HepG2 (cell line): ENCODE measurements around the gene RCC2. TPM values are rescaled to one million over a fixed set of nuclear protein-coding genes. Genes with fewer than 3 reads are reported as not detected.

Source experiments
- ATAC-seq: fragments of 200-7000 bp; cut with Tn5 transposase; 3 replicates; pipeline ENCODE4 v1.9.1; 2020; ENCODE audit warnings: mild to moderate bottlenecking, moderate library complexity
- BruUV-seq: library from RNA; stranded (reverse); fragments of 400-500 nt; replicated peaks from 2 replicates; lab custom pipeline; 2021; lab: Mats Ljungman, UMichigan
- CTCF ChIA-PET: fragments of 300-600 bp; formaldehyde crosslinking; extraction: SDS; loops from one replicate; lab custom pipeline; 2021; ENCODE audit warnings: low total read pairs, inconsistent platforms, low intra/inter-chr PET ratio; lab: Yijun Ruan, JAX
- POLR2A ChIA-PET: fragments of 350-600 bp; sonication (Branson Sonifier 250); formaldehyde crosslinking; loops from one replicate; lab custom pipeline; 2020; ENCODE audit warnings: antibody characterized with exemption, inconsistent platforms; lab: Yijun Ruan, JAX
- DNase-seq: peaks from one replicate; pipeline ENCODE4 v3.0.0-alpha.2; 2015; ENCODE audit warnings: low spot score
- FAIRE-seq: peaks from 3 replicates; lab custom pipeline; 2011; peaks lifted over from hg19 to GRCh38; lab: Jason Lieb, UNC
- H2AFZ ChIP-seq: one replicate; pipeline ENCODE4 v1.6.1; 2011; ENCODE audit warnings: low read length, inconsistent platforms
- H3K27ac ChIP-seq: fragments of 300-600 bp; 3 replicates; pipeline ENCODE4 v1.8.0; 2011; ENCODE audit warnings: mixed run types, mild to moderate bottlenecking, mixed read lengths, low read length, inconsistent platforms; ENCODE audit not compliant: insufficient read depth; ENCODE audit errors: extremely low read length
- H3K27me3 ChIP-seq, 2 experiments: fragments of 200-600 bp in 1 of 2; 2 replicates in 1 of 2; 3 replicates in 1 of 2; pipeline versions ENCODE4 v1.6.0 to v1.8.0; 2011; ENCODE audit warnings: low read length in 2 of 2, mild to moderate bottlenecking in 2 of 2, moderate library complexity in 2 of 2, inconsistent platforms in 1 of 2; ENCODE audit not compliant: insufficient read depth in 2 of 2, control insufficient read depth in 1 of 2
- H3K36me3 ChIP-seq, 2 experiments: fragments of 200-600 bp in 1 of 2; replicated peaks in 1 of 2; 2 replicates in 1 of 2; 3 replicates in 1 of 2; pipeline versions ENCODE4 v1.5.1 to v1.8.0; 2011; ENCODE audit warnings: low read length in 2 of 2, inconsistent platforms in 1 of 2; ENCODE audit not compliant: insufficient read depth in 2 of 2, control insufficient read depth in 1 of 2
- H3K4me1 ChIP-seq: 2 replicates; pipeline ENCODE4 v1.5.1; 2012; ENCODE audit warnings: low read length, inconsistent platforms; ENCODE audit not compliant: insufficient read depth
- H3K4me2 ChIP-seq: 2 replicates; pipeline ENCODE4 v1.6.0; 2011; ENCODE audit warnings: low read depth, low read length, inconsistent platforms
- H3K4me3 ChIP-seq, 3 experiments: fragments of 200-600 bp in 1 of 3; sonication (generic), shearing (Covaris generic) in 1 of 3; replicated peaks in 1 of 3; 2 replicates each; pipeline ENCODE4 v1.5.1; 2011 to 2016; ENCODE audit warnings: low read length in 3 of 3, inconsistent platforms in 2 of 3, low read depth in 2 of 3, mild to moderate bottlenecking in 2 of 3, control low read depth in 1 of 3, mixed read lengths in 1 of 3; ENCODE audit not compliant: insufficient read depth in 1 of 3
- H3K79me2 ChIP-seq: one replicate; pipeline ENCODE4 v1.6.1; 2011; ENCODE audit warnings: low read length, inconsistent platforms; ENCODE audit not compliant: insufficient read depth
- H3K9ac ChIP-seq: 2 replicates; pipeline ENCODE4 v1.6.0; 2011; ENCODE audit warnings: mild to moderate bottlenecking, low read depth, low read length, inconsistent platforms; ENCODE audit not compliant: insufficient read depth
- H3K9me3 ChIP-seq: 2 replicates; pipeline ENCODE4 v1.5.1; 2012; ENCODE audit warnings: mild to moderate bottlenecking, low read length
- H4K20me1 ChIP-seq: 2 replicates; pipeline ENCODE4 v1.6.0; 2011; ENCODE audit warnings: inconsistent platforms, mild to moderate bottlenecking, low read length, moderate library complexity; ENCODE audit not compliant: insufficient read depth
- CTCF ChIP-seq: sonication (generic); formaldehyde crosslinking; IDR thresholded peaks from 2 replicates; pipeline ENCODE4 v1.5.0; 2020; ENCODE audit warnings: mild to moderate bottlenecking, missing genetic modification reagents, moderate library complexity
- GTF3A ChIP-seq: sonication (generic); formaldehyde crosslinking; conservative IDR thresholded peaks from 2 replicates; pipeline ENCODE4 v1.4.0; 2020; ENCODE audit warnings: mild to moderate bottlenecking, missing genetic modification reagents
- NR0B2 ChIP-seq: sonication (generic); formaldehyde crosslinking; IDR thresholded peaks from 2 replicates; pipeline ENCODE4 v1.4.0; 2020; ENCODE audit warnings: mild to moderate bottlenecking, missing genetic modification reagents
- POGK ChIP-seq: sonication (generic); formaldehyde crosslinking; conservative IDR thresholded peaks from 2 replicates; pipeline ENCODE4 v1.8.0; 2022; ENCODE audit warnings: mild to moderate bottlenecking, moderate library complexity, missing genetic modification reagents
- RAD21 ChIP-seq: fragments of 450-650 bp; formaldehyde crosslinking; IDR thresholded peaks from 2 replicates; pipeline ENCODE4 v1.5.0; 2020; ENCODE audit warnings: mild to moderate bottlenecking
- SMC3 ChIP-seq: IDR thresholded peaks from 2 replicates; pipeline ENCODE4 v1.6.1; 2011; ENCODE audit warnings: low read length, improper control_type of control experiment
- STAG1 ChIP-seq: sonication (generic); formaldehyde crosslinking; IDR thresholded peaks from 2 replicates; pipeline ENCODE4 v1.4.0; 2020; ENCODE audit warnings: missing genetic modification reagents
- TEAD3 ChIP-seq: optimal IDR thresholded peaks from 2 replicates; pipeline ENCODE3; 2016; ENCODE audit warnings: borderline replicate concordance
- ZBTB33 ChIP-seq: sonication (generic); formaldehyde crosslinking; IDR thresholded peaks from 2 replicates; pipeline ENCODE4 v1.4.0; 2020; ENCODE audit warnings: missing genetic modification reagents
- ZNF687 ChIP-seq: sonication (generic); formaldehyde crosslinking; IDR thresholded peaks from 2 replicates; pipeline ENCODE4 v1.5.1; 2020; ENCODE audit warnings: mild to moderate bottlenecking, missing genetic modification reagents, moderate library complexity
- ZNF841 ChIP-seq: sonication (generic); formaldehyde crosslinking; IDR thresholded peaks from 2 replicates; pipeline ENCODE4 v1.8.1; 2023; ENCODE audit warnings: missing genetic modification reagents, borderline replicate concordance
- WGBS: methylation state at CpG from one replicate; pipeline ENCODE4 v1.1.6; 2017; ENCODE audit warnings: low lambda C conversion rate; 5-methylcytosine and 5-hydroxymethylcytosine counted together
- in situ Hi-C: cut with HindIII; loops from 2 replicates; pipeline ENCODE4 v1.10.0; 2017; ENCODE audit warnings: low pct_unique_long_range_greater_than_20kb; ENCODE audit not compliant: extremely low pct_ligation_motif_present
- intact Hi-C: fragments of 100-400 bp; cut with micrococcal nuclease; formaldehyde crosslinking; loops from one replicate; pipeline ENCODE4 v1.10.0; 2022; ENCODE audit not compliant: unreplicated experiment
- polyA plus RNA-seq, 8 experiments: library from polyadenylated mRNA; depleted of rRNA in 3 of 8; stranded (reverse) in 7 of 8; unstranded in 1 of 8; fragments of >200 nt; fragmentation: Illumina TruSeq in 4 of 8; extraction: Trizol in 4 of 8; gene quantifications; 2 replicates each; pipeline versions ENCODE4 v1.2.1 to v1.2.3, GENCODE V29; 2011 to 2016; ENCODE audit warnings: low read depth in 4 of 8, missing spikeins in 1 of 8, mixed read lengths in 1 of 8; ENCODE audit not compliant: insufficient read depth in 1 of 8
- total RNA-seq, 5 experiments: library from RNA; depleted of rRNA; stranded (reverse); fragments of >200 nt; fragmentation: Illumina TruSeq; extraction: Trizol; gene quantifications; 2 replicates each; pipeline ENCODE4 v1.2.3, GENCODE V29; 2016; ENCODE audit warnings: low read depth in 1 of 5

The RCC2 gene
- total and polyA plus RNA-seq, 2 of the 13 experiments (the other 11 are each of a cell fraction or from before 2014, with no cell fraction given): 20.5 to 55.8 TPM

- TF ChIP-seq POGK (CRISPR knock-in tag) (no peak), GTF3A (CRISPR knock-in tag) (no peak)
Observed at GRCh38 chr1:17486242-17486641, 46.8 kb upstream of the RCC2 start (continued).

GRCh38 chr1:17485281-17485680 is 45.8 kb upstream of the RCC2 start:
- Histone ChIP-seq H3K4me2 (no peak overlapping the region), H3K9me3 (no peaks in the 10 kb centered on the region), H2AFZ (no peak overlapping the region), H3K27ac (no peak overlapping the region), H3K9ac (no peak overlapping the region), H3K4me1 (peaks cover 15% of the 10 kb centered on the region), H3K27me3 (peaks cover 0 to 3% of the 10 kb centered on the region in 2 experiments; a peak in 2 of 5 replicates), H3K36me3 (no peaks in the 10 kb centered on the region), H3K4me3 (no peak overlapping the region), H3K79me2 (no peaks in the 10 kb centered on the region), H4K20me1 (no peaks in the 10 kb centered on the region)
- POLR2A ChIA-PET: no interaction called here
- TF ChIP-seq ZNF687 (CRISPR knock-in tag) (no peak), RAD21 (peak; percentile 39; the same call in 1 of the 2 replicates), TEAD3 (peak; percentile 68), SMC3 (peak; percentile 72), NR0B2 (CRISPR knock-in tag) (no peak), ZNF841 (no peak), ZBTB33 (CRISPR knock-in tag) (peak; percentile 86), STAG1 (CRISPR knock-in tag) (peak; percentile 63), CTCF (peak; percentile 78)
- CTCF ChIA-PET: interaction anchor here (0.8 to 1.9 kb wide), 2 partner anchors 63 to 65 kb away, joined by 3 to 20 read pairs; no protein-coding TSS in a partner anchor
- intact Hi-C loops: loop anchor here (2.0 kb wide), 1 partner anchor 64 kb away; no protein-coding TSS in a partner anchor
- BruUV-seq: no TSS peak
- 1% methylated on average over 10 of the region's 10 CpGs for WGBS
- no peak for DNase-seq
- in situ Hi-C loops: loop anchor here (5.0 kb wide), 1 partner anchor 63 kb away; no protein-coding TSS in a partner anchor
- ATAC-seq: peak; percentile 80
- FAIRE-seq: peak; percentile 71
